WTC11 (cell line): ENCODE data around the gene TIMM44. TPM values are rescaled to one million over a fixed set of nuclear protein-coding genes. Genes with fewer than 3 reads are reported as not detected.
A peak's percentile ranks its signal among the peaks of the same experiment; 100 is the strongest.

Source experiments
- ATAC-seq: fragments of 200-7000 bp; cut with Tn5 transposase; 2 replicates; pipeline ENCODE4 v1.10.0; 2021; ENCODE audit warnings: mild to moderate bottlenecking, moderate library complexity
- CTCF ChIA-PET: fragments of 300-600 bp; sonication (Branson Sonifier 250); formaldehyde crosslinking; loops from one replicate; lab custom pipeline; 2021; ENCODE audit warnings: antibody characterized with exemption; lab: Charles Lee
- POLR2A ChIA-PET: fragments of 350-600 bp; sonication (Branson Sonifier 250); formaldehyde crosslinking; loops from one replicate; lab custom pipeline; 2021; ENCODE audit warnings: antibody characterized with exemption; lab: Charles Lee
- DNase-seq: peaks from one replicate; pipeline ENCODE4 v3.0.0; 2021; ENCODE audit warnings: low spot score
- H3K27ac Mint-ChIP-seq: 2 replicates; pipeline ENCODE4 v1.8.0; 2021; ENCODE audit warnings: mixed read lengths
- H3K27me3 Mint-ChIP-seq: 2 replicates; pipeline ENCODE4 v1.8.0; 2021; ENCODE audit warnings: low read depth, mild to moderate bottlenecking, moderate library complexity, mixed read lengths
- H3K36me3 Mint-ChIP-seq: 2 replicates; pipeline ENCODE4 v1.8.0; 2021; ENCODE audit warnings: mixed read lengths
- H3K4me1 Mint-ChIP-seq: 2 replicates; pipeline ENCODE4 v1.8.0; 2022; ENCODE audit warnings: mixed read lengths
- H3K4me3 Mint-ChIP-seq: 2 replicates; pipeline ENCODE4 v1.8.0; 2021; ENCODE audit warnings: mild to moderate bottlenecking, moderate library complexity, mixed read lengths
- H3K9me3 Mint-ChIP-seq: 2 replicates; pipeline ENCODE4 v1.8.0; 2021; ENCODE audit warnings: mixed read lengths
- AFF4 ChIP-seq: sonication (generic); formaldehyde crosslinking; IDR thresholded peaks from 2 replicates; pipeline ENCODE4 v1.8.1; 2023; ENCODE audit warnings: mild to moderate bottlenecking, missing genetic modification reagents, borderline replicate concordance
- ATF1 ChIP-seq: sonication (generic); formaldehyde crosslinking; IDR thresholded peaks from 2 replicates; pipeline ENCODE4 v1.8.1; 2023; ENCODE audit warnings: mild to moderate bottlenecking, moderate library complexity, missing genetic modification reagents
- CREB1 ChIP-seq: sonication (generic); formaldehyde crosslinking; IDR thresholded peaks from 2 replicates; pipeline ENCODE4 v1.8.0; 2023; ENCODE audit warnings: mild to moderate bottlenecking, missing genetic modification reagents
- ELF4 ChIP-seq: sonication (generic); formaldehyde crosslinking; IDR thresholded peaks from 2 replicates; pipeline ENCODE4 v1.8.1; 2022; ENCODE audit warnings: low read depth, mild to moderate bottlenecking, moderate library complexity, missing genetic modification reagents
- FOXP4 ChIP-seq: sonication (generic); formaldehyde crosslinking; IDR thresholded peaks from 2 replicates; pipeline ENCODE4 v1.8.0; 2022; ENCODE audit warnings: mild to moderate bottlenecking, missing genetic modification reagents
- GABPB1 ChIP-seq: sonication (generic); formaldehyde crosslinking; IDR thresholded peaks from 2 replicates; pipeline ENCODE4 v1.8.1; 2023; ENCODE audit warnings: mild to moderate bottlenecking, missing genetic modification reagents
- GRHL2 ChIP-seq: fragments of 250-450 bp; sonication (Bioruptor Pico); IDR thresholded peaks from 2 replicates; pipeline ENCODE4 v1.8.0; 2022; ENCODE audit warnings: mild to moderate bottlenecking, moderate library complexity; ENCODE audit not compliant: insufficient replicate concordance, severe bottlenecking
- HMGA2 ChIP-seq: fragments of 250-450 bp; sonication (Bioruptor Pico); IDR thresholded peaks from 2 replicates; pipeline ENCODE4 v1.4.0; 2021; ENCODE audit warnings: mild to moderate bottlenecking, moderate library complexity
- JAZF1 ChIP-seq: fragments of 250-450 bp; sonication (Bioruptor Pico); IDR thresholded peaks from 2 replicates; pipeline ENCODE4 v1.9.0; 2021; ENCODE audit warnings: moderate library complexity, mild to moderate bottlenecking, inconsistent platforms
- MLX ChIP-seq: sonication (generic); formaldehyde crosslinking; IDR thresholded peaks from 2 replicates; pipeline ENCODE4 v1.8.1; 2023; ENCODE audit warnings: mild to moderate bottlenecking, missing genetic modification reagents, moderate library complexity
- NFYB ChIP-seq: sonication (generic); formaldehyde crosslinking; conservative IDR thresholded peaks from 2 replicates; pipeline ENCODE4 v1.8.0; 2022; ENCODE audit warnings: low read depth, missing genetic modification reagents
- PREB ChIP-seq: sonication (generic); formaldehyde crosslinking; IDR thresholded peaks from 2 replicates; pipeline ENCODE4 v1.8.1; 2022; ENCODE audit warnings: mild to moderate bottlenecking, missing genetic modification reagents, moderate library complexity, borderline replicate concordance
- PRRX2 ChIP-seq: fragments of 250-450 bp; sonication (Bioruptor Pico); IDR thresholded peaks from 2 replicates; pipeline ENCODE4 v1.8.0; 2021; ENCODE audit warnings: mild to moderate bottlenecking
- SMAD4 ChIP-seq: sonication (generic); formaldehyde crosslinking; IDR thresholded peaks from 2 replicates; pipeline ENCODE4 v1.8.0; 2022; ENCODE audit warnings: mild to moderate bottlenecking, missing genetic modification reagents
- SOX15 ChIP-seq: fragments of 250-450 bp; sonication (Bioruptor Pico); IDR thresholded peaks from 2 replicates; pipeline ENCODE4 v1.9.0; 2021; ENCODE audit warnings: mild to moderate bottlenecking
- TEAD1 ChIP-seq: sonication (generic); formaldehyde crosslinking; IDR thresholded peaks from 2 replicates; pipeline ENCODE4 v1.8.0; 2022; ENCODE audit warnings: mild to moderate bottlenecking, missing genetic modification reagents
- ZBTB43 ChIP-seq: sonication (generic); formaldehyde crosslinking; IDR thresholded peaks from 2 replicates; pipeline ENCODE4 v1.8.1; 2023; ENCODE audit warnings: mild to moderate bottlenecking, missing genetic modification reagents
- ZNF138 ChIP-seq: sonication (generic); formaldehyde crosslinking; conservative IDR thresholded peaks from 2 replicates; pipeline ENCODE4 v1.8.1; 2022; ENCODE audit warnings: mild to moderate bottlenecking, moderate library complexity, missing genetic modification reagents
- ZNF219 ChIP-seq: sonication (generic); formaldehyde crosslinking; IDR thresholded peaks from 2 replicates; pipeline ENCODE4 v1.8.0; 2023; ENCODE audit warnings: missing genetic modification reagents, mild to moderate bottlenecking, borderline replicate concordance
- ZNF317 ChIP-seq: sonication (generic); formaldehyde crosslinking; IDR thresholded peaks from 2 replicates; pipeline ENCODE4 v1.8.1; 2023; ENCODE audit warnings: low read depth, mild to moderate bottlenecking, moderate library complexity, missing genetic modification reagents, borderline replicate concordance
- ZNF416 ChIP-seq: fragments of 250-450 bp; sonication (Bioruptor Pico); IDR thresholded peaks from 2 replicates; pipeline ENCODE4 v1.9.0; 2021; ENCODE audit warnings: mild to moderate bottlenecking, inconsistent platforms
- ZNF512 ChIP-seq: sonication (generic); formaldehyde crosslinking; IDR thresholded peaks from 2 replicates; pipeline ENCODE4 v1.8.1; 2022; ENCODE audit warnings: missing genetic modification reagents, borderline replicate concordance
- total RNA-seq: library from RNA; stranded (reverse); gene quantifications from 3 replicates; pipeline ENCODE4 v1.2.3, GENCODE V29; 2021

The TIMM44 gene
- total RNA-seq, 1 experiment from 2014 or later: 129 TPM

- no peak for TF ChIP-seq ZNF512 (CRISPR knock-in tag)
- no peak for TF ChIP-seq SMAD4 (CRISPR knock-in tag)
- TF ChIP-seq NFYB (CRISPR knock-in tag): no peak
- no peak for TF ChIP-seq CREB1
- TF ChIP-seq ZNF317: no peak
- no peak for TF ChIP-seq ZBTB43 (CRISPR knock-in tag)
- no peak for TF ChIP-seq ELF4 (CRISPR knock-in tag)
Observed at GRCh38 chr19:7989071-7989575, 45.7 kb upstream of the TIMM44 start (continued).

- Mint-ChIP-seq H3K27me3 (no peaks in the 10 kb centered on the region), H3K4me3 (no peak overlapping the region), H3K4me1 (no peaks in the 10 kb centered on the region), H3K27ac (peak overlapping the region; percentile 7), H3K36me3 (peaks cover 67% of the 10 kb centered on the region), H3K9me3 (no peaks in the 10 kb centered on the region)
- no peak for ATAC-seq
- POLR2A ChIA-PET: no interaction called here
- CTCF ChIA-PET: interaction anchor here (1.7 kb wide), 1 partner anchor 14 kb away, joined by 5 read pairs; no protein-coding TSS in a partner anchor
- no peak for TF ChIP-seq ZNF317
- no peak for TF ChIP-seq ZNF138 (CRISPR knock-in tag)
- TF ChIP-seq ZNF219 (CRISPR knock-in tag): no peak
- DNase-seq: no peak
Observed at GRCh38 chr19:7988307-7988706, 44.8 kb upstream of the TIMM44 start.

- CTCF ChIA-PET: no interaction called here
- H3K4me1 Mint-ChIP-seq: no peaks in the 10 kb centered on the region
- no peak for ATAC-seq
- H3K27me3 Mint-ChIP-seq: no peaks in the 10 kb centered on the region
- DNase-seq: no peak
- peak overlapping the region; percentile 5; the same call in 1 of the 2 replicates for H3K27ac Mint-ChIP-seq
- peaks cover 74% of the 10 kb centered on the region for H3K36me3 Mint-ChIP-seq
- H3K9me3 Mint-ChIP-seq: no peaks in the 10 kb centered on the region
- H3K4me3 Mint-ChIP-seq: no peak overlapping the region
- POLR2A ChIA-PET: no interaction called here
- TF ChIP-seq JAZF1 (CRISPR knock-in tag): no peak
- no peak for TF ChIP-seq ZNF416 (CRISPR knock-in tag)
- no peak for TF ChIP-seq PRRX2 (CRISPR knock-in tag)
- TF ChIP-seq MLX (CRISPR knock-in tag): no peak
- TF ChIP-seq GABPB1 (CRISPR knock-in tag): no peak
- TF ChIP-seq ZNF219 (CRISPR knock-in tag): no peak
- TF ChIP-seq SOX15 (CRISPR knock-in tag): no peak
- TF ChIP-seq FOXP4 (CRISPR knock-in tag): no peak
- no peak for TF ChIP-seq ATF1 (CRISPR knock-in tag)
- no peak for TF ChIP-seq GRHL2 (CRISPR knock-in tag)
- no peak for TF ChIP-seq AFF4 (CRISPR knock-in tag)
- no peak for TF ChIP-seq PREB (CRISPR knock-in tag)
- no peak for TF ChIP-seq HMGA2
- no peak for TF ChIP-seq TEAD1 (CRISPR knock-in tag)
Observed at GRCh38 chr19:7987114-7987768, 43.8 kb upstream of the TIMM44 start.
